ENCODE results near the gene CCDC82. TPM values are rescaled to one million over a fixed set of nuclear protein-coding genes. Genes with fewer than 3 reads are reported as not detected.

CCDC82 gene
- total RNA-seq, 4 donors from 2014 or later: 34.1 to 43.4 (median 41.4) TPM

- TF ChIP-seq CTCF (IDR thresholded peaks at IDR 0.05; ENCODE audit: low read depth): no peak
Observed at GRCh38 chr11:96311120-96311568, 78.6 kb downstream of the CCDC82 start.

- TF ChIP-seq CTCF (IDR thresholded peaks at IDR 0.05; ENCODE audit: low read depth): no peak
Observed at GRCh38 chr11:96310236-96310635, 79.5 kb downstream of the CCDC82 start.

GRCh38 chr11:96309643-96310017 is 80.1 kb downstream of the CCDC82 start:
- no peak for TF ChIP-seq CTCF (IDR thresholded peaks at IDR 0.05; ENCODE audit: low read depth)

- no peak for TF ChIP-seq CTCF (IDR thresholded peaks at IDR 0.05; ENCODE audit: low read depth)
Observed at GRCh38 chr11:96309016-96309642, 80.6 kb downstream of the CCDC82 start.

- no peak for TF ChIP-seq CTCF (IDR thresholded peaks at IDR 0.05; ENCODE audit: low read depth)
Observed at GRCh38 chr11:96307776-96308140, 82.0 kb downstream of the CCDC82 start.

GRCh38 chr11:96306933-96307775 is 82.6 kb downstream of the CCDC82 start:
- no peak for TF ChIP-seq CTCF (IDR thresholded peaks at IDR 0.05; ENCODE audit: low read depth)

- no peak for TF ChIP-seq CTCF (IDR thresholded peaks at IDR 0.05; ENCODE audit: low read depth)
Observed at GRCh38 chr11:96306600-96306932, 83.1 kb downstream of the CCDC82 start.
